Ishikawa (cell line): ENCODE data around the gene OR9Q2.

Source experiments
- CREB1 ChIP-seq: IDR thresholded peaks from 2 replicates; pipeline ENCODE4 v1.6.1; 2012; ENCODE audit warnings: low read depth
- EP300 ChIP-seq: IDR thresholded peaks from 2 replicates; pipeline ENCODE4 v1.6.1; 2012; ENCODE audit warnings: borderline replicate concordance
- MAX ChIP-seq: IDR thresholded peaks from 2 replicates; pipeline ENCODE4 v1.6.1; 2012
- NFIC ChIP-seq: IDR thresholded peaks from 2 replicates; pipeline ENCODE4 v1.6.1; 2012
- RAD21 ChIP-seq: IDR thresholded peaks from 2 replicates; pipeline ENCODE4 v1.6.1; 2012; ENCODE audit warnings: low read depth
- TAF1 ChIP-seq: IDR thresholded peaks from 2 replicates; pipeline ENCODE4 v1.6.1; 2012; ENCODE audit warnings: low read depth, mild to moderate bottlenecking
- YY1 ChIP-seq: IDR thresholded peaks from 2 replicates; pipeline ENCODE4 v1.6.1; 2012; ENCODE audit warnings: low read depth

- no peak for TF ChIP-seq RAD21
- no peak for TF ChIP-seq MAX
- no peak for TF ChIP-seq TAF1
- TF ChIP-seq EP300, result no peak
- TF ChIP-seq YY1, result no peak
- no peak for TF ChIP-seq CREB1
- TF ChIP-seq NFIC, result peak; percentile 53
Observed at GRCh38 chr11:58179648-58180047, 9.2 kb upstream of the OR9Q2 start.
